Endodermal cell (in vitro differentiated cells): ENCODE data around the gene FBXL3. TPM values are rescaled to one million over a fixed set of nuclear protein-coding genes. Genes with fewer than 3 reads are reported as not detected.

Experiments used
- DNase-seq: peaks from one replicate; pipeline ENCODE4 v3.0.0-alpha.2; 2017
- H3K27ac ChIP-seq: 2 replicates; pipeline ENCODE4 v1.5.1; 2013; ENCODE audit warnings: mild to moderate bottlenecking, low read depth, low read length, moderate library complexity
- H3K27me3 ChIP-seq: 2 replicates; pipeline ENCODE4 v1.6.1; 2013; ENCODE audit warnings: mild to moderate bottlenecking, low read length, moderate library complexity; ENCODE audit not compliant: insufficient read depth, control insufficient read depth, poor library complexity, severe bottlenecking
- H3K36me3 ChIP-seq: 2 replicates; pipeline ENCODE4 v1.7.0; 2013; ENCODE audit warnings: mild to moderate bottlenecking, low read length, moderate library complexity; ENCODE audit not compliant: control insufficient read depth, insufficient read depth
- H3K4me1 ChIP-seq: one replicate; pipeline ENCODE4 v1.7.0; 2013; ENCODE audit warnings: low read length; ENCODE audit not compliant: control insufficient read depth, insufficient read depth
- H3K4me3 ChIP-seq: 2 replicates; pipeline ENCODE4 v1.5.1; 2013; ENCODE audit warnings: mild to moderate bottlenecking, low read length, moderate library complexity
- H3K9ac ChIP-seq: 2 replicates; pipeline ENCODE4 v1.6.1; 2013; ENCODE audit warnings: mild to moderate bottlenecking, low read length, moderate library complexity; ENCODE audit not compliant: poor library complexity, severe bottlenecking; ENCODE audit errors: extremely low read depth
- H3K9me3 ChIP-seq: 2 replicates; pipeline ENCODE4 v1.6.1; 2013; ENCODE audit warnings: mild to moderate bottlenecking, low read length, moderate library complexity; ENCODE audit not compliant: control insufficient read depth
- H3K27ac Mint-ChIP-seq: 2 replicates; pipeline ENCODE4 v1.8.0; 2020; ENCODE audit warnings: mixed read lengths
- H3K27me3 Mint-ChIP-seq: 2 replicates; pipeline ENCODE4 v1.8.0; 2021; ENCODE audit warnings: mild to moderate bottlenecking, mixed read lengths; ENCODE audit not compliant: insufficient read depth
- H3K36me3 Mint-ChIP-seq: 2 replicates; pipeline ENCODE4 v1.8.0; 2020; ENCODE audit warnings: low read depth, mixed read lengths
- H3K4me1 Mint-ChIP-seq: 2 replicates; pipeline ENCODE4 v1.8.0; 2020; ENCODE audit warnings: mixed read lengths
- H3K4me3 Mint-ChIP-seq: 2 replicates; pipeline ENCODE4 v1.8.0; 2020; ENCODE audit warnings: mild to moderate bottlenecking, moderate library complexity, mixed read lengths
- H3K9me3 Mint-ChIP-seq: 2 replicates; pipeline ENCODE4 v1.8.0; 2020; ENCODE audit warnings: mild to moderate bottlenecking, mixed read lengths
- CTCF ChIP-seq: fragments of 200-600 bp; sonication (generic); conservative IDR thresholded peaks from 2 replicates; pipeline ENCODE4 v1.5.0; 2021; ENCODE audit warnings: antibody characterized with exemption, mild to moderate bottlenecking
- WGBS, 2 experiments: methylation state at CpG; one replicate each; pipeline versions ENCODE4 v1.1.5 to v1.1.7; 2013; ENCODE audit warnings: missing lambda C conversion rate in 2 of 2, mixed read lengths in 1 of 2; ENCODE audit not compliant: insufficient coverage in 1 of 2, insufficient read length in 1 of 2; 5-methylcytosine and 5-hydroxymethylcytosine counted together
- total RNA-seq, 2 donors: library from RNA; stranded (reverse); fragmentation: NEBNext Ultra II Directional in 1 of 2; extraction: Animal tissue kit (Norgen Biotek cat#: 25700) in 1 of 2; gene quantifications; 2 replicates in 1 of 2; 3 replicates in 1 of 2; pipeline ENCODE4 v1.2.1, GENCODE V29; 2021

FBXL3 gene
- total RNA-seq, 2 donors from 2014 or later = 12.7 to 14.3 TPM

GRCh38 chr13:77056886-77057285 lies 29.9 kb upstream of the FBXL3 start:
- Mint-ChIP-seq H3K4me3 (no peak overlapping the region), H3K36me3 (peaks cover 23% of the 10 kb centered on the region), H3K9me3 (no peaks in the 10 kb centered on the region), H3K4me1 (no peaks in the 10 kb centered on the region), H3K27ac (no peak overlapping the region), H3K27me3 (no peaks in the 10 kb centered on the region)
- Histone ChIP-seq H3K4me3 (no peak overlapping the region), H3K9me3 (no peaks in the 10 kb centered on the region), H3K4me1 (no peaks in the 10 kb centered on the region), H3K36me3 (peaks cover 11% of the 10 kb centered on the region), H3K27ac (no peak overlapping the region), H3K27me3 (no peaks in the 10 kb centered on the region), H3K9ac (no peak overlapping the region)
- no peak for TF ChIP-seq CTCF
- WGBS, 2 experiments = 85% methylated on average over 3 of the region's 3 CpGs; no CpG with 5 or more reads in 1 of the 2 experiments
- no peak for DNase-seq

- H3K4me3 Mint-ChIP-seq = no peak overlapping the region
- H3K27me3 ChIP-seq = no peaks in the 10 kb centered on the region
- peak; percentile 41 for TF ChIP-seq CTCF
- H3K4me1 Mint-ChIP-seq = no peaks in the 10 kb centered on the region
- no peak for DNase-seq
- H3K27ac ChIP-seq = no peak overlapping the region
- no peak overlapping the region for H3K4me3 ChIP-seq
- peaks cover 11% of the 10 kb centered on the region for H3K36me3 ChIP-seq
- WGBS, 2 experiments = 94 to 100% methylated on average over 1 to 3 of the region's 3 CpGs
- no peaks in the 10 kb centered on the region for H3K27me3 Mint-ChIP-seq
- H3K36me3 Mint-ChIP-seq = peaks cover 24% of the 10 kb centered on the region
- no peak overlapping the region for H3K9ac ChIP-seq
- H3K27ac Mint-ChIP-seq = no peak overlapping the region
- no peaks in the 10 kb centered on the region for H3K4me1 ChIP-seq
- no peaks in the 10 kb centered on the region for H3K9me3 Mint-ChIP-seq
- H3K9me3 ChIP-seq = no peaks in the 10 kb centered on the region
Measured at GRCh38 chr13:77056382-77056781, 29.4 kb upstream of the FBXL3 start.

GRCh38 chr13:77055158-77055557 lies 28.2 kb upstream of the FBXL3 start:
- H3K9ac ChIP-seq = no peak overlapping the region
- Mint-ChIP-seq H3K4me3 (no peak overlapping the region), H3K4me1 (peaks cover 5% of the 10 kb centered on the region), H3K27me3 (no peaks in the 10 kb centered on the region), H3K36me3 (peaks cover 32% of the 10 kb centered on the region), H3K9me3 (no peaks in the 10 kb centered on the region), H3K27ac (no peak overlapping the region)
- H3K27me3 ChIP-seq = no peaks in the 10 kb centered on the region
- DNase-seq = no peak
- H3K27ac ChIP-seq = no peak overlapping the region
- H3K4me3 ChIP-seq = no peak overlapping the region
- H3K36me3 ChIP-seq = peaks cover 11% of the 10 kb centered on the region
- TF ChIP-seq CTCF = no peak
- H3K4me1 ChIP-seq = no peaks in the 10 kb centered on the region
- no peaks in the 10 kb centered on the region for H3K9me3 ChIP-seq
- WGBS, 2 experiments = 93 to 98% methylated on average over 2 of the region's 2 CpGs
